HG03108 (cell line): ENCODE data around the gene RANBP17.

Experiments
- ATAC-seq: cut with Tn5 transposase; IDR thresholded peaks from one replicate; pipeline ENCODE4 v1.9.1; 2021; ENCODE audit warnings: moderate library complexity; ENCODE audit not compliant: unreplicated experiment

Gene RANBP17

GRCh38 chr5:171080186-171080938 lies 218.5 kb downstream of the RANBP17 start:
- ATAC-seq = no peak

- ATAC-seq = no peak
Measured at GRCh38 chr5:171081319-171081718, 219.5 kb downstream of the RANBP17 start.

DNA sequence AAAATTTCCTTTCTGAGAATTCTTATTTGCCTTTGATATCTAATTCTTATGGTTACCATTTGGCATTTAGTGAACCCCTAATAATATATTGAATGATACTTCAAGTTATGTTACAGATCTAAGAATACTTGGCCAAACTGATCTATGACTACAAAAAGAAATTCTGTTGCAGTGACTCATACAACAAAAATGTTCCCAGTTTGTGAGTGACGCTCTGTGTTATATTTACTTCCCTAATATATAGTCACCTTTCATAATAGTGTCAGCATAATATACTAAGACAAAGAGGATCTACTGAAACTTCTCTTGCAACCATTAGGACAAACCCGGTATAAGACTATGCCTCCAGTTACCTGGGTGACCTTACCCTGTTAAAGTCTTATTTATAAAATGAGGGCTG lies 230.4 kb downstream of the RANBP17 start:
- no peak for ATAC-seq

- no peak for ATAC-seq
Measured at GRCh38 chr5:171093598-171093997, 231.8 kb downstream of the RANBP17 start.

DNA sequence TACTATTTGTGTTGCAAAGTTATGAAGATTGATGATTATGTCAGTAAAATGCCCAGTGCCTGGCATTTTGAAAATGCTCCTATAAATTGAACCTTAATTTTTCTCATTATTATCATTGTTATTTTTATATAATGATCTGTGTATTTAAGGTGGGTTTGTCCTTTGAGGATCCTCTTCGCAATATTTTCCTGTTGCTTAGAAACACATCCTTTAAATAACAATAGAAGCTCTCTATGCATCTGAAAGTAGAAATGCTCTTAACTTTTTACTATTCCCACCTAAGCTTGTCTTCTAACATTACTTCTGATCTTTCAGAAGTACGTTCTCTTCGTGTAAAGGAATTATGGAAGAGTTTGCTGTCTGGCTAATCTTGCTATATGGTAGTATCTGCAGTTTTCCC lies 232.5 kb downstream of the RANBP17 start:
- no peak for ATAC-seq

GRCh38 chr5:171102877-171103610 lies 241.2 kb downstream of the RANBP17 start:
- ATAC-seq = no peak

DNA sequence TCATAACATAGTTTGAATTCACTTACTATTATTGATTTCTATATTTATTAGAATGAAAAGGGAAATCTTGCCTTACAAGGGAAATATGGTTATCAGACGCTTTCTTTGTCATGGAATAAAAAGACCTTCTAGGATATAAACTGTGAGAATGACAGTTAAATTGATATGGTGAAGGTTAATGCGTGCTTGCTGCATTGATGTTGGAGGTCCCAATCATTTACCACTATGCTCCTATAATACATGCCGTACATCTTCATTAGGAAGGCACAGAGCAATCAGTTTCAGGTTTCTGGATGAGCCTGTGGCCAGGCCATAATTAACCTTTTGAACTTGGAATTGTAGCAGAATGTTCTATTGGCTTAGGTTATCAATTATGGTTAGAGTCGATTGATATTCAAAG lies 245.9 kb downstream of the RANBP17 start:
- ATAC-seq = no peak

DNA sequence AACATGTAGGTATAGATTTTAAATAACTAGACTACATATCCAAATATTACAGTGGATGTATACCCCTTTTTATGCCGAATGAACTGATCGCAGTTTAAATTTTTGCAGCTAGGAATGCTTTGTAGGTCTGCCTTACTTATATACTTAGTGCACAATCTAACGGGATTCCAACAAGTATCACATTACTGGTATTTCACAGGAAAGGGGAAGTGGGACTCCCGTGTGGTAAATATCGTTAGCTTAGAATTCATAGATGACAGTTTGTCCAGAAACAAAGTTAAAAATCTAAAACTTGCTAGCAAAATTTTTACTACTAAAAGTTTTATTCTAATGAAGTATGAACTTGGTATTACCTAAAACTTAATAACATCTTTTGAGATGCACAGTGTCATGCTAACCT lies 253.7 kb downstream of the RANBP17 start:
- no peak for ATAC-seq

DNA sequence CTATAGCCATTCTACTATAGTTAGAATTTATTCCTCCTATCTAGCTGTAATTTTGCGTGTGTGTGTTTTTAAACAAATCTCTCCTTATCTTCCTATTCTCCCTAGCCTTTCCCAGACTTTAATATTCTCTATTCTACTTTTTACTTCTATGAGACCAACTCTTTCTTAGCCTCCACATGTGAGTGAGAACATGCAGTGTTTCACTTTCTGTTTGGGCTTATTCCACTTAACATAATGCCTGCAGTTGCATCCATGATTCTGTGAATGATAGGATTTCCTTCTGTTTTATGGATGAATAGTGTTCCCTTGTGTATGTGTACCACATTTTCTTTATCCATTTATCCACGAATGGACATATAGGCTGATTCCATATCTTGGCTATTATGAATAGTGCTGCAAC lies 254.9 kb downstream of the RANBP17 start:
- no peak for ATAC-seq

- no peak for ATAC-seq
Measured at GRCh38 chr5:171120986-171121622, 259.3 kb downstream of the RANBP17 start.

GRCh38 chr5:171121638-171122037 lies 259.8 kb downstream of the RANBP17 start:
- ATAC-seq = no peak

DNA sequence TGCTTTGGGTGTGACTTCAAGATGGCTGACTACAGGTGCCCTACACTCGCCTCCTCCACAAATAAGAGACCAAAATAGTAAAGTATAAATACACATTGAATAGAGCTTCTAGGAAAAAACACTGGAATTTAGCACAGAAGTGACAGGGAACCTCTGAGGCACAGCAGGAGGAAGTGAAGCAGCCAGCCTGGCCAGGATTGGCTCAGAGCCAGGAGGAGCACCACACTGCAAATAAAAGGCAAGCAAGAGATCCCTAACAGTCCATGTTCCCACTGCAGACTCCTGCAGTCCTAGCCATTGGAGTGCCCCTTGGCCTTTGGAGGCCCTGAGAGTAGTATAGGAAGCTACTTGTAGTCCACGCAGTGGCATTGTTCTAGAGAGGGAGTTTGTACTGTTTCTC lies 260.6 kb downstream of the RANBP17 start:
- ATAC-seq = no peak

DNA sequence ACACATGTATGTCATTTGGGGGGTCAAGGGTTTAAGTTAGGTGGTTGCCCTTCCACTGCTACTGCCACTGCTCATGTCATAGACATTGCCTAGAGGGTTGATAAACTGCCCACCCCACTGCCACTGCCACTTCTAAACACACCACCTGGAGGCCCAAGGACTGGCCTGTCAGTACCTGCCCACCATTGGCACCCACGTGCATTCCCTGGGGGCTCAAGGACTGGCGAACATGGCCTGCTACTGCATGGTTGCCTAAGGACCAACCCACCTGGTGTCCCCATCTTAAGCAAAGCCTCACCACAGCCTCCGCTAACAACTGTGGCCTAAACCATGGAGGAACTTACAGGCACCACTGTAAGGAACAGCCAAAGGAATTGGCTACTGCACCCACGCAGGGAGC lies 261.6 kb downstream of the RANBP17 start:
- no peak for ATAC-seq

DNA sequence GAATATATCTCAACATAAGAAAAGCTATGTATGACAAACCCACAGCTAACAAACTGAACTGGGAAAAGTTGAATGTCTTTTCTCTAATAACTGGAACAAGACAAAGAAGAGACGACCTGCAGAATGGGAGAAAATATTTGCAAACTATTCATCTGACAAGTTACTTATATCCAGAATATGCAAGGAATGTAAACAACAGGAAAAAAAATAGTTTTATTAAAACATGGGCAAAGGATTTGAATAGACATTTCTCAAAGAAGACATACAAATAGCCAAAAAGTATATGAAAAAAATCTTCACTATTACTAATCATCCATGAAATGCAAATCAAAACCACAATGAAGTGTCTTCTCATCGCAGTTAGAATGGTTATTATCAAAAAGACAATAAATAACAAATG lies 265.5 kb downstream of the RANBP17 start:
- no peak for ATAC-seq

- ATAC-seq = no peak
Measured at GRCh38 chr5:171128136-171128535, 266.3 kb downstream of the RANBP17 start.

DNA sequence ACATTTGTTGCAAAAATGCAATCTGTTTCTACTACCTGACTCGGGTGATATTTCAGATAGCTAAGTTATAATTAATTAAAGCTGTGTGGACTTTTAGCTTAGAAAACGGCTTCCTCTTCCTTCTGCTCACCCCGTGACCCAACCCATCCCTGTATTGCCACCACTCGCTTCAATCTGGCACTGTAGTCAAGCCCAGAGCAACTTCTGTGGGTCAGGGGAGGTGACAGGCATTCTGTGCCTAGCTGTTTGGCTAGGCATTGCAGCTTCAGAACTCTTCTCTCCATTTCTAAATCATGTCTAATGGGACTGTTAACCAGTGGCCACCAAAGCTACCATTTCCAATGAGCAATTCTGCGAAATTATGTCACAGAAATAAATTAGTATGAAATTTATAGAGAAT lies 267.5 kb downstream of the RANBP17 start:
- ATAC-seq = no peak

DNA sequence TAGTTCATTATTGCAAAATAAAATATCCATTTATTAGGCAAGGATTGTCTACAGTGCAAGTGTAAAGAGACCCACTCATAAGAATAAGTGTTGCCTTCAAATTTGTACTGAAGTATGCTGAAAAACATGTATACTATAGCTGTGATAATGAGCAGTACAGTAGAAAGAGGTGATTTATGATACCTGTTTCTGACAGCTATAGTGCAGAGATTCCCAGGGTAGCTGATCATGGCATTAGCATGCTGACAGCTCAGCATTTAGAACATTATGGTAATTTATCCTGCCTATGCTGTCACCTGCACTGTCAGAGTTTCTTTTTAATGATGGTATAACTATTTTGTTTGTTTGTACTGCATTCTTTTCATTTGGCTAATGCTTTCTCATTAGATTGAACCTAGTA lies 269.7 kb downstream of the RANBP17 start:
- ATAC-seq = no peak

DNA sequence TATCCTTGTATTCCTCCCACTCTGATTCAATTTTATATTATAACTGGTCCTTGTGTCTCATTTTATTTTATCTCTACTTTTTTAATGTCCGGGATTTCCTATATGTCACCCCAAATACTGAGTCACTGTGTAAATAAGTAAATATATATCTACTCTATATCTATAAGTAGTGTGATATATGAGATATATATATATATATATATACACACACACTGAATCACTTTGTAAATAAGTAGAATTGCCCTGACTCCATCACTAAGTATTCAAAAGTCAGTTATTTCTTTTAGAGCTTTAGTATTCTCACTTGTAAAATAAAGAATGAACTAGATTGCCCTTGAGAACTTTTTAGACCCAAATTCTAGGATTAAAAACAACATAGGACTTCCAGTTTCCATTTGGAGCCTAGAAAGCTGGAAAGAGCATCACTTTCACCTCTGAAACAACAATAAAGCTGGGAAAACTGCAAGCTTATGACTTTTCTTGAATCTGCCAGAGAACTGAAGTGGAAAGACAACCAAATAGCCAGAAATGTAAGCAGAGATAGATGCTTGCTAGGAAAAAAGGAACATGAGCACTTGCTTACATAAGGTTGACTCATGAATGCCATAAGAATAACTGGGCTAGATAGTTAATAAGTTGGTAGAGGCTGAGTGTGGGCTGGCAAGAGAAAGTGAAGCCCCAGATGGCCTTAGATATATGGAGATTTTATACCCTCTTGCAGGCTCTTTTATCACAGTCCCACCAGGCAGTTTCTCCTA lies 276.1 kb downstream of the RANBP17 start:
- no peak for ATAC-seq

GRCh38 chr5:171139227-171139626 lies 277.4 kb downstream of the RANBP17 start:
- ATAC-seq = no peak

- no peak for ATAC-seq
Measured at GRCh38 chr5:171142617-171143016, 280.8 kb downstream of the RANBP17 start.

- ATAC-seq = no peak
Measured at GRCh38 chr5:171143171-171143570, 281.4 kb downstream of the RANBP17 start.
